Fibroblast of villous mesenchyme (primary cell): ENCODE results near the gene ALDH9A1. TPM values are rescaled to one million over a fixed set of nuclear protein-coding genes. Genes with fewer than 3 reads are reported as not detected.

Experiments
- DNase-seq: peaks from one replicate; pipeline ENCODE4 v3.0.0-alpha.2; 2010; ENCODE audit warnings: low read depth
- H3K4me3 ChIP-seq: 2 replicates; pipeline ENCODE4 v1.5.1; 2011; ENCODE audit warnings: low read depth, mild to moderate bottlenecking, low read length
- total RNA-seq: library from RNA; depleted of rRNA; stranded (reverse); fragments of >200 nt; gene quantifications from 2 replicates; pipeline ENCODE4 v1.2.3, GENCODE V29; 2012
- TF ChIP-seq, protein P1 (sequence below): IDR thresholded peaks from 2 replicates; pipeline ENCODE4 v1.5.1; 2012; ENCODE audit warnings: low read depth, mild to moderate bottlenecking, low read length; ENCODE audit not compliant: insufficient read depth

The ALDH9A1 gene
- total RNA-seq, 1 donor = 105 TPM

DNA sequence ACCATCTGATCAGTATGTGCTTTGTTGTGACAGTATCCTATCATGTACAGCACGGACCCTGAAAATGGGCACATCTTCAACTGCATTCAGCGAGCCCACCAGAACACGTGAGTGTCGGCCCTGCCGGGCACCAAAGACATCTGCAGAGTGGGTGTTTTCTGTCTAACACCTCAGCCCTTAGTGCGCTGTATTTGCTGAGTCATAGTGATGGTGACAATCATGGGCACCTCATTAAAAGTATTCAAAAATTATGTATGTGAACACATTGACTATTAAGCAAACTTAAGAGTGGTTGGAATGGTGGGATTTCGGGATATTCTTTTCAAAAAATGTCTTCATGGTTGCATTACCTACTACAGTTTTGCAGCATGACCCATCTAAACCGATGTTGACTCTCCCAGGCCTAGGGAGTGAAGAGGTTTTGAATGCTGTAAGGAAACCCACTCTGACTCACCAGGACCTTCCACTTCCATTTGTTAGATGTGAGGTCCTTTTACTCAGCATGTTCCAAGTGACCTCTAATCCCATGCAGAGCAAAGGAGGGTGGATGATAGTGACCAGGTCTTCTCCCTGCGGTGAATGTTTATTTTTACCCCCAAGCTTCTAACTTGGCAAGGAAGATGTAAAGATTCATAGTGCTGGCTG lies 47.3 kb downstream of the ALDH9A1 start:
- TF ChIP-seq, protein P1, sequence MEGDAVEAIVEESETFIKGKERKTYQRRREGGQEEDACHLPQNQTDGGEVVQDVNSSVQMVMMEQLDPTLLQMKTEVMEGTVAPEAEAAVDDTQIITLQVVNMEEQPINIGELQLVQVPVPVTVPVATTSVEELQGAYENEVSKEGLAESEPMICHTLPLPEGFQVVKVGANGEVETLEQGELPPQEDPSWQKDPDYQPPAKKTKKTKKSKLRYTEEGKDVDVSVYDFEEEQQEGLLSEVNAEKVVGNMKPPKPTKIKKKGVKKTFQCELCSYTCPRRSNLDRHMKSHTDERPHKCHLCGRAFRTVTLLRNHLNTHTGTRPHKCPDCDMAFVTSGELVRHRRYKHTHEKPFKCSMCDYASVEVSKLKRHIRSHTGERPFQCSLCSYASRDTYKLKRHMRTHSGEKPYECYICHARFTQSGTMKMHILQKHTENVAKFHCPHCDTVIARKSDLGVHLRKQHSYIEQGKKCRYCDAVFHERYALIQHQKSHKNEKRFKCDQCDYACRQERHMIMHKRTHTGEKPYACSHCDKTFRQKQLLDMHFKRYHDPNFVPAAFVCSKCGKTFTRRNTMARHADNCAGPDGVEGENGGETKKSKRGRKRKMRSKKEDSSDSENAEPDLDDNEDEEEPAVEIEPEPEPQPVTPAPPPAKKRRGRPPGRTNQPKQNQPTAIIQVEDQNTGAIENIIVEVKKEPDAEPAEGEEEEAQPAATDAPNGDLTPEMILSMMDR = no peak
- H3K4me3 ChIP-seq = no peak overlapping the region
- DNase-seq = no peak

DNA sequence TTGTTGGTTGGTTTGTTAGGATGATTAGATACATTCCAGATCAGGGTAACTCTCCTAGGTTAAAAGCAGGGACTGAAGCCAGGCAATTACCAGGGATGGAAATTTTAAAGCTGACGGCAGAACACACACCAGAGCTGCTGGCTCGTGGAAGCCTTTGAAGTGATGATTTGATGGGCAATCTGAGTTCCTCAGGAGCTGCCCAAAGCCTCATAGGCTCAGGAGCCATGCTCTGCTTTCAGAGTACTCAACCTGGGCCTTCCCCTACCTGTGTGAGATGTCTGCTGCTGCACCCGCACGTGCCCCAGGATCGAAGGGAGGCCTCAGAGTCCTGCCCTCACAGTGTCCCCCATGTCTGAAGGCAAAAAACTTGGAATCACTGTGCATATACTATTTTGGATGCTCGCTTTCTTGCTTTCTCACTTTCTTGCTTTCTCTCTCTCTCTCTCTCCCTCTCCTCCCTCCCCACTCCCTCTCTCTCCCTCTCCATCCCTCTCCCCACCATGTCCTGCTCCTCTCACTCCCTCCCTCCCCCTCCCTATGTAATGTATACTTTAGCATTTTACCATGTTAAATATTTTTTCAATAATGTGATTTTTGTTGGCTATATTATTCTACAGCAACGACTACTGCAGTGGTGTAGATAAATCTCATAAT lies 49.3 kb downstream of the ALDH9A1 start:
- no peak for DNase-seq
- TF ChIP-seq, protein P1 = no peak
- H3K4me3 ChIP-seq = no peak overlapping the region

DNA sequence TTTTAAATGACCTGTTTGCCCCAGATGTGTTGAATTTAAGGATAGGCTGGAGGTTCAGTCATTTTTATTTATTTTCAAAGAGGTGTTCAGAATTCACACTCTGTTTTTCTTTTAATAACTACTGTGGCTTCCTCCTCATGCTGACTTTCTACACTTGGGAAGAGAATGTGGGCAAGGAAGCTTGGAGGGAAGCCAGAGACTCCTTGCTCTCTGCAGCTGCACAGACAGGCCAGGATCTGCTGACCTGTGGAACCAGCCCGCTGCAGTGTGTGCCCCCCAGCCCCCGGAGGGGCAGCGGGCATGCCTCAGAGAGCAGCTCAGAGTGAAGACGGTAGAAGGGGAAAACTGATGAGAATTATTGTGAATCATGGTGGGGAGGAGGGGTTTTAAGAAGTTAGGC lies 50.4 kb downstream of the ALDH9A1 start:
- no peak for DNase-seq
- TF ChIP-seq, protein P1 = no peak

DNA sequence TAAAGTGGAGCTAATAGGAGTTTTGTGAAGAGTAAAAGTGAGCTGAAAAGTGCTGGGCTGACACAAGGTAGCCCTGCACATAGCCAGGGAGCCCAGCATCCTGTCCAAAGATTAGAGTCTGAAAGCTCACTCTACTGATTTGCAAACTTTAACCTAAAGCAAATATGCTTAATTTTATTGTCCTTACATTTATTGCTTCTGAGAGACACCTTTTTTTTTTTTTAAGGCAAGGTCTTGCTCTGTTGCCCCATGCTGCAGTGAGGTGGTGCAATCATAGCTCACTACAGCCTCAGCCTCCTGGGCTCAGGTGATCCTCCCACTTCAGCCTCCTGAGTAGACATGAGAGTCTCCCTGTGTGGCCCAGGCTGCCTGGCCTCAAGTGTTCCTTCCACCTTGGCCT lies 50.8 kb downstream of the ALDH9A1 start:
- TF ChIP-seq, protein P1 = no peak
- no peak overlapping the region for H3K4me3 ChIP-seq
- no peak for DNase-seq

More for the DNA sequence above, 50.4 kb downstream of the ALDH9A1 start:
- H3K4me3 ChIP-seq = no peak overlapping the region

DNA sequence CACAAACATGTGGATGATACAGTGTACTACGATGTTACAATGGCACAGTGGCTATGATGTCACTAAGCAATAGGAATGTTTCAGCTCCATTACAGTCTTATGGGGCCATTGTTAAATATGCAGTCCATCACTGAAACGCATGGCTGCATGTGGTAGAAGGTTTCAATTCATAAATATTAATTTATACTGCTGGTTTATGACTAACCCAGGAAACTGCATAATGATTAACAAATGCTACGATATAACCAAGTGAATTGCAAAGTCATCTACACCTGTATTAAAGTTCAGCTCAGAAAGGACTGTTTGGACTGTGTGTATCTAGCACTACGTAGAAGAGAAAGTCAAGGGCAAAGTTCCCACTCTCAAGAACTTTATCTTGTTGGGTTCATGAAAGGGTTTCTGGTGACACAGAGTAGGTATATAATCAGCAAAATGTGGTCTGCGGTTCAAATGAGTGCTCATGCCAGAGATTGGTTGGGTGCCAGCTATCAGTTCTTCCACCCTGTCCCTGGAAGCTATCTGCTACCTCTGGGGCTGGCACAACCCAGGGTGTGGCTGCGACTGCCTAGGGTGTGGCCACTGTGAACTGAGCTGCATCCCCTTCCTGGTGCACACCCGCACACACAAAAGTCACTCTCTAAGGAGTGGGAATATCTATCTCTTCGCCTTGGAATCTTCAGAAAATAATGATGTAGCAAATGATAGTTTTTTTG lies 52.6 kb downstream of the ALDH9A1 start:
- no peak overlapping the region for H3K4me3 ChIP-seq
- TF ChIP-seq, protein P1 = no peak
- DNase-seq = peak; percentile 28

DNA sequence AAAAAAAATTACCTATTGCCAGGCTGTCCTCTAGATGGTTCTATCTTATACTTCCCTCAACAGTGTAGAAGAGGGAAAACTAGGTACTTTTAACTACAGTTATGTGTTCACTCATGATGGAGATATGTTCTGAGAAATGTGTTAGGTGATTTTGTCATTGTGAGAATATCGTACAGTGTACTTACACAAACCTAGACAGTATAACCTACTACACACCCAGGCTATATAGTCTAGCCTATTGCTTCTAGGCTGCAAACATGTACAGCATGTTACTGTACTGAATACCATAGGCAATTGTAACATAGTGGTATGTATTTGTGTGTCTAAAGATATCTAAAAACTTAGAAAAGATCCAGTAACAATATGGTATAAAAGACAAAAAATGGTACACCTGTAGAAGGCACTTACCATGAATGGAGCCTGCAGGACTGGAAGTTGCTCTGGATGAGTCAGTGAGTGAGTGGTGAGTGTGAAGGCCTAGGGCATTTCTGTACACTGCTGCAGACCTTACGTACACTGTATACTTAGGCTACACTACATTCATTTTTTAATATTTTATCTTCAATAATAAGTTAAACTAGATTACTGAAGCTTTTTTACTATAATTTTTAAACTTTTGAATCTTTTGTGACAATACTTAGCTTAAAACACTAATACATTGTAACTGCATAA lies 54.2 kb downstream of the ALDH9A1 start:
- no peak for DNase-seq
- no peak overlapping the region for H3K4me3 ChIP-seq
- TF ChIP-seq, protein P1 = no peak
